Spleen (tissue), 13 donors: ENCODE measurements around the gene BTBD1. TPM values are rescaled to one million over a fixed set of nuclear protein-coding genes. Genes with fewer than 3 reads are reported as not detected.
A peak's percentile ranks its signal among the peaks of the same experiment; 100 is the strongest.

Experiments
- DNase-seq: peaks from one replicate; pipeline ENCODE4 v3.0.0-alpha.2; 2020
- H3K27ac ChIP-seq, 8 donors: fragments of 200-600 bp; sonication (generic) in 7 of 8; 1 replicate in 4 of 8; 2 replicates in 4 of 8; pipeline versions ENCODE4 v1.5.0 to v1.8.0; 2016 to 2021; ENCODE audit warnings: inconsistent platforms in 4 of 8, mild to moderate bottlenecking in 4 of 8, moderate library complexity in 1 of 8
- H3K27me3 ChIP-seq, 7 donors: fragments of 200-600 bp; sonication (generic) in 6 of 7; replicated peaks in 1 of 7; 1 replicate in 4 of 7; 2 replicates in 3 of 7; pipeline versions ENCODE4 v1.5.0 to v1.8.0; 2016 to 2021; ENCODE audit warnings: inconsistent platforms in 3 of 7, mild to moderate bottlenecking in 1 of 7
- H3K36me3 ChIP-seq, 6 donors: fragments of 200-600 bp; sonication (generic) in 5 of 6; 1 replicate in 4 of 6; 2 replicates in 2 of 6; pipeline versions ENCODE4 v1.5.0 to v1.8.0; 2016 to 2021; ENCODE audit warnings: inconsistent platforms in 2 of 6
- H3K4me1 ChIP-seq, 6 donors: fragments of 200-600 bp; sonication (generic) in 5 of 6; 1 replicate in 3 of 6; 2 replicates in 3 of 6; pipeline versions ENCODE4 v1.5.0 to v1.8.0; 2016 to 2021; ENCODE audit warnings: inconsistent platforms in 3 of 6
- H3K4me3 ChIP-seq, 8 donors: fragments of 200-600 bp; sonication (generic) in 7 of 8; 1 replicate in 4 of 8; 2 replicates in 4 of 8; pipeline versions ENCODE4 v1.5.0 to v1.8.0; 2016 to 2021; ENCODE audit warnings: inconsistent platforms in 4 of 8, mild to moderate bottlenecking in 4 of 8, moderate library complexity in 2 of 8
- H3K9me3 ChIP-seq, 8 donors: fragments of 200-600 bp; sonication (generic) in 7 of 8; 1 replicate in 4 of 8; 2 replicates in 4 of 8; pipeline versions ENCODE4 v1.5.0 to v1.8.0; 2016 to 2021; ENCODE audit warnings: inconsistent platforms in 4 of 8
- CTCF ChIP-seq, 11 experiments: fragments of 200-600 bp in 7 of 11; fragments of 450-650 bp in 4 of 11; sonication (generic) in 4 of 11; IDR thresholded peaks in 8 of 11; conservative IDR thresholded peaks in 3 of 11; 1 replicate in 7 of 11; 2 replicates in 4 of 11; pipeline versions ENCODE4 v1.4.0 to v1.8.0; 2016 to 2021; ENCODE audit warnings: antibody characterized with exemption in 11 of 11, inconsistent platforms in 4 of 11, mild to moderate bottlenecking in 1 of 11
- POLR2A ChIP-seq, 3 donors: fragments of 450-650 bp; IDR thresholded peaks; one replicate each; pipeline ENCODE4 v1.5.1; 2017; ENCODE audit warnings: antibody characterized with exemption in 3 of 3, mild to moderate bottlenecking in 1 of 3
- POLR2AphosphoS5 ChIP-seq, 3 donors: sonication (generic); formaldehyde crosslinking; IDR thresholded peaks; one replicate each; pipeline ENCODE4 v1.5.1; 2017; ENCODE audit warnings: antibody characterized with exemption in 3 of 3
- WGBS, 5 donors: extraction: QIAGEN DNeasy Blood & Tissue Kit in 3 of 5; methylation state at CpG; one replicate each; pipeline versions ENCODE4 v1.1.5 to v1.1.7; 2013 to 2018; 5-methylcytosine and 5-hydroxymethylcytosine counted together
- intact Hi-C: fragments of 100-400 bp; cut with DNase I; formaldehyde crosslinking; loops from one replicate; pipeline ENCODE4 v1.15.0; 2023; ENCODE audit warnings: low total_unique reads
- long read RNA-seq, 2 donors: transcript quantifications; one replicate each; lab custom pipeline, GENCODE V29; 2026
- polyA plus RNA-seq, 3 donors: library from polyadenylated mRNA; stranded (reverse); fragments of 200-250 nt; gene quantifications; one replicate each; pipeline ENCODE4 v1.2.1, GENCODE V29; 2013
- total RNA-seq, 7 donors: library from RNA; depleted of rRNA in 3 of 7; stranded (reverse); fragments of >200 nt in 3 of 7; fragmentation: NEBNext Ultra II Directional in 4 of 7; extraction: Animal tissue kit (Norgen Biotek cat#: 25700) in 4 of 7; gene quantifications; one replicate each; pipeline versions ENCODE4 v1.1.0 to v1.2.1, GENCODE V29; 2016 to 2021
- donor health status: healthy with polysubstance abuse.
- donor health status: DM: no; HTN: no; CAD: no; lungs with moderate emphysema.
- donor health status: DM: no; HTN: no; CAD: no.
- donor health status: Bipolar disorder and iron deficiency.
- donor health status: healthy.
- donor health status: DM: no; HTN: no; CAD: no.
- donor health status: DM: yes; HTN: yes; CAD: no.

The BTBD1 gene
- total RNA-seq = 10 to 100 TPM; 39.2 to 70.8 (median 48.6) TPM
- polyA plus RNA-seq = 10 to 100 TPM; 14.9 to 22.0 (median 21.5) TPM
- long read RNA-seq, donor 1, transcript BTBD1-201 (8 exons, 3,297 nt) = major isoform, 19 of 49 reads
- long read RNA-seq, donor 1, partial matches to known transcripts = 30 of 49 reads
- long read RNA-seq, donor 1, other reads (novel, unspliced or antisense) = 0 of 49 reads
- long read RNA-seq, donor 2, transcript BTBD1-201 (8 exons, 3,297 nt) = major isoform, 12 of 24 reads
- long read RNA-seq, donor 2, partial matches to known transcripts = 12 of 24 reads
- long read RNA-seq, donor 2, other reads (novel, unspliced or antisense) = 0 of 24 reads

- TF ChIP-seq POLR2AphosphoS5 (IDR thresholded peaks at IDR 0.05) (peak; percentile 94 to 97 (median 96)), CTCF (IDR thresholded peaks at IDR 0.05 in 8 of 11, conservative IDR thresholded peaks at IDR 0.05 in 3 of 11) (peak in 4 of 11 experiments; percentile 11 to 47 (median 34)), POLR2A (IDR thresholded peaks at IDR 0.05) (peak; percentile 43 to 92 (median 55))
- DNase-seq = peak; percentile 97
- Histone ChIP-seq H3K4me1 (peaks cover 34 to 56% (median 50%) of the 10 kb centered on the region in 6 donors), H3K27ac (peak within 1 kb of the TSS; percentile 90 to 98 (median 96)), H3K9me3 (peaks cover 0 to 12% (median 6%) of the 10 kb centered on the region in 8 donors), H3K27me3 (no peaks in the 10 kb centered on the region), H3K36me3 (peaks cover 0 to 7% (median 0%) of the 10 kb centered on the region in 6 donors), H3K4me3 (peak within 1 kb of the TSS; percentile 74 to 99 (median 98))
- intact Hi-C loops = no loop called here
- WGBS, 5 donors = 0 to 3% (median 1%) methylated on average over 31 to 90 of the region's 90 CpGs
Observed at GRCh38 chr15:83066734-83067637, at the start of gene BTBD1. TSS of gene BTBD1 (minus strand) at chr15:83067252. CDS start at chr15:83067151, 101 bp downstream.

GRCh38 chr15:83115831-83116565 lies 48.9 kb upstream of the BTBD1 start:
- intact Hi-C loops = no loop called here
- no peaks in the 10 kb centered on the region for H3K9me3 ChIP-seq
- no peak overlapping the region for H3K27ac ChIP-seq

DNA sequence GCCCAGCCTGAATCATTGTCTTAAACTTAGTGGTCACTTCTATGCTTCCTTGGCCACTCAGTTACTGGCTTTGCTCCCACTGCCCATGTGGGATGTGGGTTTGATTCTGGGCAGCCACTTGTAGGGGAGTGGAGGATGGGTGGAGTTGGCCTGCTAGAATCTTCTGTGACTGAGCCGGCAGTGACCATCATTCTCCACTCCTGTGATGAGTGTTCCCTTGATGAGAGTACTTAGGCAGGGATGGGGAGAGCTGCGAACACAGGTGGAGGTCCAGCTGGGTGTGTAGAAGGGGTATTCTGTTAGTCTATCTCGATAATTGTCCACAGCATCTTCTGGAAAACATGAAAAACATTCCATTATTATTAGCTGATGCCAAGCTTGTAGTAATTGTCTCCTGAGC lies 48.4 kb upstream of the BTBD1 start:
- H3K36me3 ChIP-seq = peaks cover 0 to 77% (median 0%) of the 10 kb centered on the region in 6 donors
- H3K4me3 ChIP-seq = no peak overlapping the region
- no peak for DNase-seq
- H3K9me3 ChIP-seq = no peaks in the 10 kb centered on the region
- no peak overlapping the region for H3K27ac ChIP-seq
- TF ChIP-seq POLR2AphosphoS5 (IDR thresholded peaks at IDR 0.05) (no peak), POLR2A (IDR thresholded peaks at IDR 0.05) (no peak), CTCF (IDR thresholded peaks at IDR 0.05 in 8 of 11, conservative IDR thresholded peaks at IDR 0.05 in 3 of 11) (no peak)
- 82 to 94% (median 89%) methylated on average over 3 of the region's 3 CpGs for WGBS, 5 donors
- H3K4me1 ChIP-seq = peaks cover 0 to 25% (median 7%) of the 10 kb centered on the region in 6 donors
- no peaks in the 10 kb centered on the region for H3K27me3 ChIP-seq
- intact Hi-C loops = no loop called here

More at GRCh38 chr15:83115831-83116565, 48.9 kb upstream of the BTBD1 start:
- TF ChIP-seq POLR2AphosphoS5 (IDR thresholded peaks at IDR 0.05) (no peak), CTCF (IDR thresholded peaks at IDR 0.05 in 8 of 11, conservative IDR thresholded peaks at IDR 0.05 in 3 of 11) (no peak), POLR2A (IDR thresholded peaks at IDR 0.05) (no peak)
- H3K4me1 ChIP-seq = peaks cover 0 to 24% (median 7%) of the 10 kb centered on the region in 6 donors
- 73 to 92% (median 88%) methylated on average over 11 of the region's 11 CpGs for WGBS, 5 donors
- H3K27me3 ChIP-seq = no peaks in the 10 kb centered on the region
- no peak for DNase-seq
- peaks cover 0 to 82% (median 0%) of the 10 kb centered on the region in 6 donors for H3K36me3 ChIP-seq
- H3K4me3 ChIP-seq = no peak overlapping the region
